LNCaP clone FGC (cell line): ENCODE data around the gene DRD4.

Source experiments
- DNase-seq: peaks from one replicate; pipeline ENCODE4 v3.0.0-alpha.2; 2011; ENCODE audit warnings: low read depth
- H3K4me3 ChIP-seq: 2 replicates; pipeline ENCODE4 v1.5.1; 2011; ENCODE audit warnings: mild to moderate bottlenecking, low read depth, low read length, control low read depth
- CTCF ChIP-seq: IDR thresholded peaks from 2 replicates; pipeline ENCODE4 v1.5.1; 2012; ENCODE audit warnings: mild to moderate bottlenecking; ENCODE audit not compliant: control insufficient read depth, insufficient read depth; ENCODE audit errors: extremely low read depth

The DRD4 gene

DNA sequence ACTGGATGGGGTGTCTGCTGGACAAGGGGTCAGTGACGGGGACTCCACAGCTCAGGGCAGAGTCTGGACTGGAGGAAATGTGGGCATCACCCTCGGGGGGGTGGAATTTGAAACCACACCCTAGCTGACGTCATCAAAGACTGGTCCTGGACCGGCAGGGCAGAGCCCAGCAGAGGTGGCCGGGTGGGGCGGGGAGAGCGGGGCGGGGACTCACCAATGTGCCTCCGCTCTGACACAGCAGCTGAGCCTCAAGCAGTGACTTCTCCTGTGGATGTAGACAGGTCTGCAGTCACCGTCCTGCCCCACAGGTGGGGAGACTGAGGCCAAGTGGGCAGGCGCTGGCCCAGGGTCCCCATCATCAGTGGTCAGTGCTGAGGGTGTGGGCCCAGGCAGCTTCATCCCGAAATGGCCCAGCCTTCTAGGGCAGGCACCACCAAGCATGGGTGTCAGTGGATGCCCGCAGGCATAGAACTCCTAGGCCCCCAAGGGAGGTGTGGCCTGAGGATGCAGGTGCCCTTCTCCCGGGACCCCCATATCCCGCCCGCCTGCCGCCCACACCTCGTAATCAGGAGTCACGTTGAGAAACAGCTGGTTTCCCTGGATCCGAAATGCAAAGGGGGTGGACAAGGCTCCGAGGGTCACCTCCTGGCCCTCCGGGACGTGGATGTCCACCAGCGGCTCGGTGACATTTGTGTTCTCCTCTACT is 12.9 kb upstream of the DRD4 start:
- DNase-seq: no peak
- no peak overlapping the region for H3K4me3 ChIP-seq
- no peak for TF ChIP-seq CTCF

DNA sequence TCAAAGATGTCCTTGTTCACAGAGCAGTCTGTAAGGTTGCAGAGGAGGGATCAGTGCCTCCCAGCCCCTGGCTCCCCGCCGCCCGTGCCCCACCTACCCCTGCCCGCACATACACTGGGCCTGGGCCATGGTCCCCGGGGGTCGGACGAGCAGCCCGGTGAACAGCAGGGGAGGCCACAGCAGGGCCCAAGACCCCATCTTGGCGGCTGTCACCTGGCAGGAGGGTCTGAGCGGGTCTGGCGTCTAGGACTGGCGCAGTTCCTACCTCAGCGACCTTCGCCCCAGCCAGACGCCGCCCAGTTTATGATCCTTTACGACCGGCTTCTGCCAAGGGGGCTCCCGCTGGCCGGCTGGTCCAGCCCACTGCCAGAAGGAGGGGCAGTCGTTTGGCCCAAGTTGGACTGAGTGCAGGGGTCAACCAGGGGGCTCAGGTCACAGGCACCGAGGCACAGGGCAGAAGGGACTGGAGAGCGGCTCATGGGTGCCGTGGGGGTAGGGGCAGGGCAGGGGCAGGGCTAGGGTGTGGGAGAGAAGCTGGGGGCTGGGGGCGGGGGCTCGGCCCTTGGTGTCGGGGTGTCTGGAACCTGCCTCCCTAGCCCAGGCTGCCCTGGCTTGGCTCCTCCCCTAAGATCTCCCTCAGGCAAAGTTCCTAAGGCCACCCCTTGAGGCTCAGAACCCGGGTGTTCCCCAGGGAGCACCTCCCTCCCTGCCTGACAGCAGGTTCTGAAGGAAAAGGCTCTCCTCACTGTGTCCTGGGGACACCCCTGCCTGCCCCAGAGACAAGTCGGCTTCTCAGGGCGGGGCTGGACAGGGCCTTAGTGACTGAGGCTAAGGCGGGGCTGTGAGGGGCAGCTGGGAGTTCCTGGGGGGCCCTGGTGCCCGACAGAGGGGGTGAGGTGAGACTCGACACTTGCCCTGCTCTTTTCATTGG is 12.1 kb upstream of the DRD4 start, which contains the start of gene CDHR5:
Gene CDHR5 (minus strand): TSS at position 251 of the 931 bp plus-strand sequence. CDS start 53 bp downstream, at position 198.
- no peak within 1 kb of the TSS for H3K4me3 ChIP-seq
- TF ChIP-seq CTCF: no peak
- no peak for DNase-seq

DNA sequence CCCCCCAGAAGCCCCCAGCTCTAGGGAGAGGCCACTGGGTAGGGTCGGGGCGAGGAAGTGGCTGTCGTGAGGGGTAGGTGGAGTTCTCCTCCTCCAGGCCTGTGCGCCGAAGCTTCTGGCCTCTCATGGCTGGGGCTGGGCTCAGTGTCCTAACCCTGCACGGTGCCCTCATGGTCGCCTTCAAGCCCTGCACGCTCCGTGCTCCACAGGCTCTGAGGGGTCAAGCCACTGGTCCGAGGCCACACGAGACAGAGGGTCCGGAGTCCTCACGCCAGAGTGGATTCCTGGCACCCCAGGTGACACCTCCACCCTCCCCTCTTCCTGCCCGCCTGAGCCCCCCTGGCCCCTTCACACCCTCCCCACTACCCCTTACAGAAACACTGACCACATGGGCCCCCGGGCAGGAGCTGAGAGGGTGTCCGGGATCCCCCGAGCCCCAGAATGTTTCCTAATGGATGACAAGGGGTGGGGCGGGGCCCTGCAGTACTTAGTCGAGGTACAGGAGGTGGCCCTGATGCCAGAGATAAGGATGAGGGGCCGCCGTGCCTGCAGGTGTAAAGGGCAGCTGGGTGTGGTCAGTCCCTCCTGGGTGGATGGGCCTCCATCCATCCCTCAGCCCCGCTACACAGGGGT is 11.3 kb upstream of the DRD4 start:
- no peak overlapping the region for H3K4me3 ChIP-seq
- no peak for TF ChIP-seq CTCF
- DNase-seq: no peak

DNA sequence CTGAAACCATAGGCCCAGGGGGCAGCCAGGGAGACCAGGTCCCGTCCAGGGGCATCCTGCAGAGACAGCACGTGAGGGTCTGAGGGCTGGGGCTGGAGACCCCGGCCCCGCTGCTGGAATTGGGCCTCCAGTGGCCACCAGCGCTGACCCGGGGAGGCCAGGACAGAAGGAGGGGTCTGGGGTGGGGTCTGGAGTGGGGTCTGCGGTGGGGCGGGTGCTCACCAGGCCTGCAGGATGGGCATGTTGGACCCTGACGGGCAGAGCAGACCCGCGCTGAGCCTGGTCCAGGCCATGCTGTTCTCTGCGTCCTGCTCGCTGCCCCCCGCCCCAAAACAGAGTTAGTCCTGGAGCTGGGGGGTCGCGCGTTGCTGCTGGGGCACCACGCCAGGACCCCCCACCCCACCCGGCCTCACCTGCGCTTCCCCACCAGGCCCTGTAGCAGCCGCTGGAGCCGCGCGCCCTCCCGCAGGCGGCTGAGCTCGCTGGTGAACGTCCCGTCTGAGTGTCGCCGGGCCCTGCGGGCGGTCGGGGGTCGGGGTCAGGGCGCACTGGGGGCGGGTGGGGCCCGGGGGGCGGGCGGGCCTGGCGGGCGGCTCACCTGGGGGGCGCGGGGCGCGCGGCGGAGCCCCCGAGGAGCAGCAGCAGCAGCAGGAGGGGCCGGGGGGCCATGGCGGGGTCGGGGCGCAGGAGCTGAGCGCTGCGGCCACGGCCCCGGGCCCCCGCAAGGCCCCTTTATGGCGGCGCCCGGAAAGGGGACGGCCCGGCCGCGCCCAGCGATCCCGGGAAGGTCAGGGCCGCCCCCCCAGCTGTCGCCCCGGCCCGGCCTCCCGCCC is 10.4 kb upstream of the DRD4 start, which contains the start of gene SCT:
Gene SCT (minus strand): TSS at position 707 of the 833 bp plus-strand sequence. CDS start 38 bp downstream, at position 669.
- no peak for DNase-seq
- no peak within 1 kb of the TSS for H3K4me3 ChIP-seq

GRCh38 chr11:627308-627576 is 9.8 kb upstream of the DRD4 start:
- no peak for TF ChIP-seq CTCF
- DNase-seq: no peak
- no peak overlapping the region for H3K4me3 ChIP-seq

More for the DNA sequence above, 10.4 kb upstream of the DRD4 start, which contains the start of gene SCT:
- no peak for TF ChIP-seq CTCF

GRCh38 chr11:628056-628455 is 9.0 kb upstream of the DRD4 start:
- no peak overlapping the region for H3K4me3 ChIP-seq
- no peak for DNase-seq
- no peak for TF ChIP-seq CTCF
